Smooth muscle cell (in vitro differentiated cells): ENCODE results near the gene ADGRD2. TPM values are rescaled to one million over a fixed set of nuclear protein-coding genes. Genes with fewer than 3 reads are reported as not detected.

Experiments
- DNase-seq: peaks from one replicate; lab custom pipeline; 2025; ENCODE audit not compliant: unreplicated experiment; lab: John Stamatoyannopoulos, UW
- H2AFZ ChIP-seq: fragments of 200-600 bp; sonication (generic); 2 replicates; pipeline ENCODE4 v1.6.0; 2016; ENCODE audit warnings: antibody characterized with exemption, low read depth, mild to moderate bottlenecking
- H3F3A ChIP-seq: fragments of 200-600 bp; sonication (generic); 2 replicates; pipeline ENCODE4 v1.6.0; 2017; ENCODE audit warnings: antibody characterized with exemption, low read depth
- H3K27ac ChIP-seq: fragments of 200-600 bp; sonication (generic); 2 replicates; pipeline ENCODE4 v1.5.1; 2016; ENCODE audit warnings: low read depth, mild to moderate bottlenecking
- H3K27me3 ChIP-seq: fragments of 200-600 bp; sonication (generic); 2 replicates; pipeline ENCODE4 v1.6.1; 2016; ENCODE audit warnings: low read depth, mild to moderate bottlenecking
- H3K36me3 ChIP-seq: fragments of 200-600 bp; sonication (generic); 2 replicates; pipeline ENCODE4 v1.5.1; 2016; ENCODE audit warnings: low read depth
- H3K4me1 ChIP-seq: fragments of 200-600 bp; sonication (generic); 2 replicates; pipeline ENCODE4 v1.5.1; 2016; ENCODE audit warnings: low read depth
- H3K4me2 ChIP-seq: fragments of 200-600 bp; sonication (generic); 2 replicates; pipeline ENCODE4 v1.6.0; 2016; ENCODE audit warnings: mild to moderate bottlenecking
- H3K4me3 ChIP-seq: fragments of 200-600 bp; sonication (generic); 2 replicates; pipeline ENCODE4 v1.5.1; 2016; ENCODE audit warnings: mild to moderate bottlenecking
- H3K79me2 ChIP-seq: fragments of 200-600 bp; sonication (generic); 2 replicates; pipeline ENCODE4 v1.6.0; 2016; ENCODE audit warnings: low read depth, mild to moderate bottlenecking
- H3K9ac ChIP-seq: fragments of 200-600 bp; sonication (generic); 2 replicates; pipeline ENCODE4 v1.6.0; 2016; ENCODE audit warnings: low read depth
- H3K9me3 ChIP-seq: fragments of 200-600 bp; sonication (generic); replicated peaks from 2 replicates; pipeline ENCODE4 v1.5.1; 2016; ENCODE audit warnings: low read depth
- H4K20me1 ChIP-seq: fragments of 200-600 bp; sonication (generic); 2 replicates; pipeline ENCODE4 v1.6.0; 2016; ENCODE audit warnings: low read depth
- WGBS: methylation state at CpG from one replicate; pipeline ENCODE4 v1.1.7; 2016; ENCODE audit warnings: low lambda C conversion rate; 5-methylcytosine and 5-hydroxymethylcytosine counted together
- polyA plus RNA-seq: library from polyadenylated mRNA; unstranded; fragments of >200 nt; fragmentation: Nextera tagmentation; extraction: Ambion mirVana; gene quantifications from 2 replicates; pipeline ENCODE4 v1.2.1, GENCODE V29; 2016
- total RNA-seq: library from RNA; depleted of rRNA; stranded (reverse); fragments of >200 nt; gene quantifications from 2 replicates; pipeline ENCODE4 v1.2.3, GENCODE V29; 2014
- TF ChIP-seq, protein P1 (sequence below): fragments of 200-600 bp; sonication (generic); IDR thresholded peaks from 2 replicates; pipeline ENCODE4 v1.5.1; 2017; ENCODE audit warnings: borderline replicate concordance, mild to moderate bottlenecking, antibody characterized with exemption; ENCODE audit not compliant: insufficient read depth, poor library complexity, severe bottlenecking

ADGRD2 gene
- total and polyA plus RNA-seq, 2 experiments from 2014 or later, result not detected

DNA sequence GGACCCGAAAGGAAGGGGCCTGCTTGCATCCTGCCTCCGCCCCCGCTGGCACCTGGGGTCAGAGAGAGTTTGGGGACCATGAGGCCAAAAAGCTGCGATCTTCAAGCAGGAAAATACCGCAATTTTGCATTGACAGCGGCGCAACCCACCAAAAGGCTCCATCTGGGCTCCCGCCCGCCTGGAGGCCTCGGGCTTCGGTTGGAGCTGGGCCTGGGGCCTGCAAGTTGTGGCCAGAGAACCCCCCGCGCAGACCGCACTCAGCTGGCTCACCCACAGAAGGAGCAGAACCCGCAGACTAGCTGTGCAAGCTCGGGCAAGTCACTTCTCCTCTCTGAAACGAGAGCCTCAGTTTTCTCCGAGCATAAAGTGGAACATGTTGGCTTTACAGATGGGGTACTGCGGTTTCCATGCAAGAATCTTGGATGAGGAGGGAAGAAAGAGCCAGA is 55.7 kb downstream of the ADGRD2 start:
- Histone ChIP-seq H3K9ac (no peak overlapping the region), H2AFZ (no peak overlapping the region), H3K9me3 (no peaks in the 10 kb centered on the region), H3K27ac (no peak overlapping the region), H3K4me1 (no peaks in the 10 kb centered on the region), H3K4me2 (no peak overlapping the region), H3K27me3 (peaks cover 50% of the 10 kb centered on the region), H4K20me1 (no peaks in the 10 kb centered on the region), H3K4me3 (no peak overlapping the region), H3K36me3 (no peaks in the 10 kb centered on the region), H3K79me2 (no peaks in the 10 kb centered on the region), H3F3A (no peaks in the 10 kb centered on the region)
- TF ChIP-seq, protein P1, sequence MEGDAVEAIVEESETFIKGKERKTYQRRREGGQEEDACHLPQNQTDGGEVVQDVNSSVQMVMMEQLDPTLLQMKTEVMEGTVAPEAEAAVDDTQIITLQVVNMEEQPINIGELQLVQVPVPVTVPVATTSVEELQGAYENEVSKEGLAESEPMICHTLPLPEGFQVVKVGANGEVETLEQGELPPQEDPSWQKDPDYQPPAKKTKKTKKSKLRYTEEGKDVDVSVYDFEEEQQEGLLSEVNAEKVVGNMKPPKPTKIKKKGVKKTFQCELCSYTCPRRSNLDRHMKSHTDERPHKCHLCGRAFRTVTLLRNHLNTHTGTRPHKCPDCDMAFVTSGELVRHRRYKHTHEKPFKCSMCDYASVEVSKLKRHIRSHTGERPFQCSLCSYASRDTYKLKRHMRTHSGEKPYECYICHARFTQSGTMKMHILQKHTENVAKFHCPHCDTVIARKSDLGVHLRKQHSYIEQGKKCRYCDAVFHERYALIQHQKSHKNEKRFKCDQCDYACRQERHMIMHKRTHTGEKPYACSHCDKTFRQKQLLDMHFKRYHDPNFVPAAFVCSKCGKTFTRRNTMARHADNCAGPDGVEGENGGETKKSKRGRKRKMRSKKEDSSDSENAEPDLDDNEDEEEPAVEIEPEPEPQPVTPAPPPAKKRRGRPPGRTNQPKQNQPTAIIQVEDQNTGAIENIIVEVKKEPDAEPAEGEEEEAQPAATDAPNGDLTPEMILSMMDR, result no peak
- WGBS, result 94% methylated on average over 19 of the region's 19 CpGs
- no peak for DNase-seq

DNA sequence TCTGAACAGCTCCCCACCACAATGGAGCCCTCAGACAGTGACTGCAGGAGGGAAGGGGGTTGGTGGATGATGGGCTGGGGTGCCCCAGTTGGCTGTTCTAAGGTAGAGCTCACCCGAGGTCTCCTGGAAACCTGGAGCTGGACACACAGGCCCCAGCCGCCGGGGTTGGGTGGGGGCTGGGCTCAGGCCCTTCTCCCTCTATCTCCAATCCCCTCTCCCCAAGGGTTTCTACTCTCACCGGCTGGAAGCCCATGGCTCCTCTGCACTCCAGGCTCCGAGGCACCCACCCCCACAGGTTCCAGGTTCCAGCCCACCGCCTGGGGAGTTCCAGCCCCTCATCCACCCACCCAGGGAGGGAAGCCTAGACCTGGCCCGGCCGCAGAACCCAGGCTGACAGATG is 56.2 kb downstream of the ADGRD2 start:
- WGBS, result 90% methylated on average over 8 of the region's 8 CpGs
- H3K27ac ChIP-seq, result no peak overlapping the region
- no peak for DNase-seq
- H3K79me2 ChIP-seq, result no peaks in the 10 kb centered on the region
- peaks cover 45% of the 10 kb centered on the region for H3K27me3 ChIP-seq
- H3K9me3 ChIP-seq, result no peaks in the 10 kb centered on the region
- H3K4me3 ChIP-seq, result no peak overlapping the region
- H3F3A ChIP-seq, result no peaks in the 10 kb centered on the region
- no peak overlapping the region for H3K4me2 ChIP-seq
- H3K4me1 ChIP-seq, result no peaks in the 10 kb centered on the region
- H3K9ac ChIP-seq, result no peak overlapping the region
- no peak overlapping the region for H2AFZ ChIP-seq
- no peaks in the 10 kb centered on the region for H3K36me3 ChIP-seq
- H4K20me1 ChIP-seq, result no peaks in the 10 kb centered on the region
- TF ChIP-seq, protein P1, result no peak

DNA sequence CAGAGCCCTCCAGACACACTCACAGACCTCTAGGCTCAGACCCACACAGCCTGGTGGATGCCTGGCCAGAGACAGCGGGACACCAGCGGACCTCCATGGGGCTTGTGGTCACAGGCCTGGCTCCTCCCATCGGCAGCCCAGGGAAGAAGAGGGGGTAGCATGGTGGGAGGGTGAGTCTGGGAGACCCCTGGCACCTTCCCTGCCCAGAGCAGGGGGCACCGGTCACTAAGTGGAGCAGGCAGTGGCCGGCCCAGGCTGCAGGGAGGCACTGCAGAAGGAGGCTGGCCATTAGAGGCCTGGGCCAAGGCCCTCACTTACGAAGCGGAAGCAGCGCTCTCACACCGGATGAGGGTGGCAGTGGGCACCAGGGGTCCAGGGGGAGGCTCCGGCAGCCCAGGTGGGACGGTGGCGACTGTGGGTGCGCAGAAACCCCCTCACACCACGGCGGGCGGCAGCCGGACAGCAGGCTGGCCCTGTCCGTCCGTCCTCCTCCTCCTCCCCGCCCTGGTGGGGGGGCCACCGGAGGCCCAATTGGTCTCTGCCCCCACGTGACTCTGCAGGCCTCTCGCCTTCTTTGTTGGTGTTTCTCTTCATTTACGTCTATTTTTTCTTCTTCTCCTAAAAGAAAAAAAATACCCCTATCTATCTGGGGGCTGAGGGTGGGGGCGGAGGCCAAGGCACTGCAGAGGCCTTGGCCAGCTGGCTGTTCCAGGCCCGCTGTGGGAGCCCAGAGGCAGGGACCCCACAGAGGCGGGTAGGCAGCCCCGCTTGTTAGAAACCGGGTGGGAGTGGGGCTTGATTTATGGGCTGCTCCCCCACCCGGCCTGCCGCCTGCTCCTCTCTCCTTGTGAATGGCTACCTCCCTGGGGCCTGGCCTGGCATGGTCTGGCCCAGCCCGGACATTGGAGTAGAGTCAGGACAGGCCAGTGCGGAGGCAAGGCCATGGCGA is 57.0 kb downstream of the ADGRD2 start, which contains the start of gene NR5A1:
Gene NR5A1, minus strand, starts transcription at position 469 of the 949 bp plus-strand sequence. CDS start 4,004 bp downstream, outside the sequence.
- Histone ChIP-seq H3K79me2 (no peaks in the 10 kb centered on the region), H3K27me3 (peaks cover 37% of the 10 kb centered on the region), H3K4me2 (no peak within 1 kb of the TSS), H3K27ac (no peak within 1 kb of the TSS), H2AFZ (no peak within 1 kb of the TSS), H3K9me3 (no peaks in the 10 kb centered on the region), H3F3A (no peaks in the 10 kb centered on the region), H3K36me3 (no peaks in the 10 kb centered on the region), H3K4me1 (no peaks in the 10 kb centered on the region), H3K4me3 (no peak within 1 kb of the TSS), H3K9ac (no peak within 1 kb of the TSS), H4K20me1 (no peaks in the 10 kb centered on the region)
- WGBS, result 95% methylated on average over 26 of the region's 34 CpGs
- TF ChIP-seq, protein P1, result no peak
- DNase-seq, result no peak
